Activated T-cell treated with anti-CD3 and anti-CD28 coated beads, Interleukin-2, amount 50 U/mL, for 72 hours (primary cell): ENCODE results near the gene DYRK3. TPM values are rescaled to one million over a fixed set of nuclear protein-coding genes. Genes with fewer than 3 reads are reported as not detected.

ENCODE experiments used
- ATAC-seq, 2 donors: fragments of 150-1000 bp; cut with Tn5 transposase; replicated peaks in 1 of 2; 2 replicates each; pipeline ENCODE4 v1.10.0; 2021; ENCODE audit warnings: moderate library complexity in 2 of 2, mild to moderate bottlenecking in 1 of 2
- DNase-seq, 2 donors: peaks; one replicate each; pipeline ENCODE4 v3.0.0; 2021 to 2022; ENCODE audit warnings: mixed read lengths in 1 of 2
- H3K27ac Mint-ChIP-seq: one replicate; pipeline ENCODE4 v1.8.0; 2022; ENCODE audit warnings: mild to moderate bottlenecking, moderate library complexity, mixed read lengths
- H3K27me3 Mint-ChIP-seq: one replicate; pipeline ENCODE4 v1.8.0; 2022; ENCODE audit warnings: low read depth, mixed read lengths
- H3K36me3 Mint-ChIP-seq, 2 donors: one replicate each; pipeline ENCODE4 v1.8.0; 2022; ENCODE audit warnings: mixed read lengths in 2 of 2, mild to moderate bottlenecking in 1 of 2; ENCODE audit not compliant: insufficient read depth in 2 of 2
- H3K4me1 Mint-ChIP-seq: one replicate; pipeline ENCODE4 v1.8.0; 2022; ENCODE audit warnings: low read depth, mixed read lengths
- H3K4me3 Mint-ChIP-seq, 2 donors: one replicate each; pipeline ENCODE4 v1.8.0; 2022; ENCODE audit warnings: mild to moderate bottlenecking in 2 of 2, mixed read lengths in 2 of 2, moderate library complexity in 2 of 2
- H3K9me3 Mint-ChIP-seq, 2 donors: one replicate each; pipeline ENCODE4 v1.8.0; 2022; ENCODE audit warnings: mixed read lengths in 2 of 2
- total RNA-seq, 2 donors: library from RNA; stranded (reverse); gene quantifications; one replicate each; pipeline ENCODE4 v1.2.3, GENCODE V29; 2022

The DYRK3 gene
- total RNA-seq, 2 donors from 2014 or later = 5.9 to 8.7 TPM

- no peak overlapping the region for H3K27ac Mint-ChIP-seq
- ATAC-seq = no peak
- no peak overlapping the region for H3K4me3 Mint-ChIP-seq
- H3K36me3 Mint-ChIP-seq = peaks cover 2 to 17% of the 10 kb centered on the region in 2 donors
- H3K4me1 Mint-ChIP-seq = peaks cover 78% of the 10 kb centered on the region
- H3K9me3 Mint-ChIP-seq = no peaks in the 10 kb centered on the region
- DNase-seq = no peak
- no peaks in the 10 kb centered on the region for H3K27me3 Mint-ChIP-seq
These were observed 60.4 kb downstream of the DYRK3 start for GRCh38 chr1:206695733-206696132.

GRCh38 chr1:206696812-206697585, 61.7 kb downstream of the DYRK3 start:
- H3K27ac Mint-ChIP-seq = peak overlapping the region; percentile 45
- ATAC-seq (peak; percentile 13 to 59), DNase-seq (no peak)
- no peak overlapping the region for H3K4me3 Mint-ChIP-seq
- peaks cover 77% of the 10 kb centered on the region for H3K4me1 Mint-ChIP-seq
- peaks cover 2 to 17% of the 10 kb centered on the region in 2 donors for H3K36me3 Mint-ChIP-seq
- no peaks in the 10 kb centered on the region for H3K9me3 Mint-ChIP-seq
- no peaks in the 10 kb centered on the region for H3K27me3 Mint-ChIP-seq

GRCh38 chr1:206698011-206698410, 62.7 kb downstream of the DYRK3 start:
- DNase-seq (no peak), ATAC-seq (no peak)
- Mint-ChIP-seq H3K4me3 (no peak overlapping the region), H3K36me3 (peaks cover 2 to 20% of the 10 kb centered on the region in 2 donors), H3K27me3 (no peaks in the 10 kb centered on the region), H3K9me3 (no peaks in the 10 kb centered on the region), H3K4me1 (peaks cover 75% of the 10 kb centered on the region), H3K27ac (no peak overlapping the region)

Other genes with a start within 250 kb of the DYRK3 start
- 10 to 100 TPM; 21.0 to 21.1 TPM for gene IKBKE, start 165.1 kb upstream of the DYRK3 start, total RNA-seq
- 100 to 1,000 TPM; 227 to 240 TPM for gene RASSF5, start 128.0 kb upstream of the DYRK3 start, total RNA-seq
- 100 to 1,000 TPM; 129 to 158 TPM for gene EIF2D, start 23.1 kb upstream of the DYRK3 start, total RNA-seq
- 100 to 1,000 TPM; 101 to 102 TPM for gene MAPKAPK2, start 49.4 kb downstream of the DYRK3 start, total RNA-seq
- gene IL19, start 135.2 kb downstream of the DYRK3 start, total RNA-seq = not detected
- gene IL10, start 137.0 kb downstream of the DYRK3 start, total RNA-seq = 1 to 10 TPM in 1 of 2 donors, under 1 TPM in 1; 0.77 to 2.3 TPM
- under 1 TPM in 1 of 2 donors, not detected in 1; 0.28 TPM for gene IL20, start 230.1 kb downstream of the DYRK3 start, total RNA-seq